Esophagus (tissue), 2 donors: Measurements from ENCODE around the gene DOP1A. TPM values are rescaled to one million over a fixed set of nuclear protein-coding genes. Genes with fewer than 3 reads are reported as not detected.

Source experiments
- H3K27ac ChIP-seq, 2 donors: one replicate each; pipeline ENCODE4 v1.5.1; 2013; ENCODE audit warnings: low read depth in 2 of 2, mild to moderate bottlenecking in 2 of 2, inconsistent platforms in 1 of 2, low read length in 1 of 2, moderate library complexity in 1 of 2
- H3K27me3 ChIP-seq, 2 donors: one replicate each; pipeline ENCODE4 v1.6.1; 2013; ENCODE audit warnings: low read length in 2 of 2, control low read depth in 1 of 2, mild to moderate bottlenecking in 1 of 2; ENCODE audit not compliant: insufficient read depth in 2 of 2, control insufficient read depth in 1 of 2
- H3K36me3 ChIP-seq, 2 donors: one replicate each; pipeline ENCODE4 v1.6.1; 2013; ENCODE audit warnings: low read length in 1 of 2; ENCODE audit not compliant: control insufficient read depth in 2 of 2, insufficient read depth in 2 of 2
- H3K4me1 ChIP-seq, 2 donors: one replicate each; pipeline ENCODE4 v1.6.1; 2013; ENCODE audit warnings: low read length in 1 of 2; ENCODE audit not compliant: control insufficient read depth in 2 of 2, insufficient read depth in 2 of 2
- H3K4me3 ChIP-seq, 2 donors: one replicate each; pipeline ENCODE4 v1.5.1; 2013; ENCODE audit warnings: low read length in 2 of 2, mild to moderate bottlenecking in 2 of 2, low read depth in 1 of 2, moderate library complexity in 1 of 2
- H3K9me3 ChIP-seq, 2 donors: one replicate each; pipeline ENCODE4 v1.6.1; 2013; ENCODE audit warnings: mild to moderate bottlenecking in 2 of 2, low read depth in 1 of 2, low read length in 1 of 2, moderate library complexity in 1 of 2; ENCODE audit not compliant: control insufficient read depth in 2 of 2, insufficient read depth in 1 of 2
- WGBS, 2 donors: extraction: QIAGEN DNeasy Blood & Tissue Kit; methylation state at CpG; one replicate each; pipeline ENCODE4 v1.1.7; 2013; 5-methylcytosine and 5-hydroxymethylcytosine counted together
- polyA plus RNA-seq, 2 donors: library from polyadenylated mRNA; stranded (reverse); fragments of 200-250 nt; gene quantifications; one replicate each; pipeline ENCODE4 v1.2.3, GENCODE V29; 2013
- donor health status: healthy with polysubstance abuse.
- donor health status: Bipolar disorder and iron deficiency.

Gene DOP1A
- polyA plus RNA-seq, 2 donors: 5.8 to 6.0 TPM

- Histone ChIP-seq H3K27me3 (no peaks in the 10 kb centered on the region), H3K9me3 (no peaks in the 10 kb centered on the region), H3K4me1 (no peaks in the 10 kb centered on the region), H3K36me3 (peaks cover 9 to 12% of the 10 kb centered on the region in 2 donors), H3K27ac (no peak overlapping the region), H3K4me3 (no peak overlapping the region)
- 95 to 96% methylated on average over 3 of the region's 3 CpGs for WGBS, 2 donors
These were observed 64.7 kb downstream of the DOP1A start for GRCh38 chr6:83132121-83132520.

DNA sequence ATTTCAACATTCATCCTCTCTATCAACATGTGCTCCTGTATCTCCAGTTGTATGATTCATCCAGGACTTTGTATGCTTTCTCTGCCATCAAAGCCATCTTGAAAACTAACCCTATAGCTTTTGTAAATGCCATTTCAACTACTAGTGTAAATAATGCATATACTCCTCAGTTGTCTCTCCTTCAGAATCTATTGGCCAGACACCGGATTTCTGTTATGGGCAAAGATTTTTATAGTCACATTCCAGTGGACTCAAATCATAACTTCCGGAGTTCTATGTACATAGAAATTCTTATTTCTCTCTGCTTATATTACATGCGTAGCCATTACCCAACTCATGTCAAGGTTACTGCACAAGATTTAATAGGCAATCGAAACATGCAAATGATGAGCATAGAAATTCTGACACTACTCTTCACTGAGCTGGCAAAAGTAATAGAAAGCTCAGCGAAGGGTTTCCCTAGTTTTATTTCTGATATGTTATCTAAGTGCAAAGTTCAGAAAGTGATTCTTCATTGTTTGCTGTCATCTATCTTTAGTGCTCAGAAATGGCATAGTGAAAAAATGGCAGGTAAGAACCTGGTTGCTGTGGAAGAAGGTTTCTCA is 70.7 kb downstream of the DOP1A start:
- Histone ChIP-seq H3K27ac (no peak overlapping the region), H3K27me3 (no peaks in the 10 kb centered on the region), H3K4me1 (no peaks in the 10 kb centered on the region), H3K9me3 (no peaks in the 10 kb centered on the region), H3K36me3 (peaks cover 8 to 10% of the 10 kb centered on the region in 2 donors), H3K4me3 (no peak overlapping the region)
- 96% methylated on average over 5 of the region's 5 CpGs for WGBS, 2 donors

DNA sequence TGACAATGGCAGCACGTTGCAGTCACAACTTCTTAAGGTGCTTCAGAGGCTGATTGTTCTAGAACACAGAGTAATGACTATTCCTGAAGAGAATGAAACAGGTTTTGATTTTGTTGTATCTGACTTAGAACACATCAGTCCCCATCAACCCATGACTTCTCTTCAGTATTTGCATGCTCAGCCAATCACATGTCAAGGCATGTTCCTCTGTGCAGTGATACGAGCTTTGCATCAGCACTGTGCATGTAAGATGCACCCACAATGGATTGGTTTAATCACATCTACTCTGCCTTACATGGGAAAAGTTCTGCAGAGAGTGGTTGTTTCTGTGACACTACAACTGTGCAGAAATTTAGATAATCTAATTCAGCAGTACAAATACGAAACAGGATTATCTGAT is 71.3 kb downstream of the DOP1A start:
- Histone ChIP-seq H3K36me3 (peaks cover 8 to 10% of the 10 kb centered on the region in 2 donors), H3K9me3 (no peaks in the 10 kb centered on the region), H3K4me3 (no peak overlapping the region), H3K27me3 (no peaks in the 10 kb centered on the region), H3K4me1 (no peaks in the 10 kb centered on the region), H3K27ac (no peak overlapping the region)
- 74 to 85% methylated on average over 3 of the region's 3 CpGs for WGBS, 2 donors

GRCh38 chr6:83151114-83151513 is 83.6 kb downstream of the DOP1A start:
- WGBS, 2 donors: 95 to 97% methylated on average over 2 of the region's 2 CpGs
- Histone ChIP-seq H3K4me1 (no peaks in the 10 kb centered on the region), H3K27ac (no peak overlapping the region), H3K27me3 (no peaks in the 10 kb centered on the region), H3K4me3 (no peak overlapping the region), H3K9me3 (no peaks in the 10 kb centered on the region), H3K36me3 (peaks cover 0 to 5% of the 10 kb centered on the region in 2 donors)

DNA sequence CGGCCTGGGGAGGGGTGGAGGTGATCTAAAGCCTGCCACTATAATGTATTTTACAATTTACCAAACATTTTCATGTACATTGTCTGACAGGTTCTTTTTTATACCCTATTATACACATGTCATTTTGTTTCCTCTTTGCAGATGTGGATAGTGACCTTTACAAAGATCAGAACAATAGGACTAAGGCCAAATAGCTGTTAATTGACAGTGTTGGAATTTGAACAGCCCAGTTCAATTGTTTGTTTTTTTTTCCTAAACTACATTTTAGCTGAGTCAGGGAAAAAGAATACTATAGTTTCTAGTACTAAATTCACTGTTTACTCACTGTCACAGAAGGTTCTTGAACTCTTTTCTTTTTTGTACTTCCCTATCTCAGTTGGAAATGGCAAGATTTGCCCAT is 85.4 kb downstream of the DOP1A start:
- no peaks in the 10 kb centered on the region for H3K9me3 ChIP-seq
- peaks cover 3 to 5% of the 10 kb centered on the region in 2 donors for H3K36me3 ChIP-seq
- no peaks in the 10 kb centered on the region for H3K4me1 ChIP-seq
- 90% methylated on average over 1 of the region's 1 CpG for WGBS, 2 donors
- no peaks in the 10 kb centered on the region for H3K27me3 ChIP-seq
- H3K27ac ChIP-seq: no peak overlapping the region
- H3K4me3 ChIP-seq: no peak overlapping the region

- no peaks in the 10 kb centered on the region for H3K4me1 ChIP-seq
- peaks cover 3 to 5% of the 10 kb centered on the region in 2 donors for H3K36me3 ChIP-seq
- H3K9me3 ChIP-seq: no peaks in the 10 kb centered on the region
- H3K4me3 ChIP-seq: no peak overlapping the region
- H3K27me3 ChIP-seq: no peaks in the 10 kb centered on the region
- 89 to 92% methylated on average over 4 of the region's 4 CpGs for WGBS, 2 donors
- no peak overlapping the region for H3K27ac ChIP-seq
These were observed 86.5 kb downstream of the DOP1A start for GRCh38 chr6:83153883-83154521.

GRCh38 chr6:83155794-83156193 is 88.3 kb downstream of the DOP1A start:
- H3K4me3 ChIP-seq: no peak overlapping the region
- no peaks in the 10 kb centered on the region for H3K4me1 ChIP-seq
- no peak overlapping the region for H3K27ac ChIP-seq
- H3K9me3 ChIP-seq: no peaks in the 10 kb centered on the region
- WGBS, 2 donors: 63 to 65% methylated on average over 2 of the region's 2 CpGs
- peaks cover 3 to 8% of the 10 kb centered on the region in 2 donors for H3K36me3 ChIP-seq
- no peaks in the 10 kb centered on the region for H3K27me3 ChIP-seq

DNA sequence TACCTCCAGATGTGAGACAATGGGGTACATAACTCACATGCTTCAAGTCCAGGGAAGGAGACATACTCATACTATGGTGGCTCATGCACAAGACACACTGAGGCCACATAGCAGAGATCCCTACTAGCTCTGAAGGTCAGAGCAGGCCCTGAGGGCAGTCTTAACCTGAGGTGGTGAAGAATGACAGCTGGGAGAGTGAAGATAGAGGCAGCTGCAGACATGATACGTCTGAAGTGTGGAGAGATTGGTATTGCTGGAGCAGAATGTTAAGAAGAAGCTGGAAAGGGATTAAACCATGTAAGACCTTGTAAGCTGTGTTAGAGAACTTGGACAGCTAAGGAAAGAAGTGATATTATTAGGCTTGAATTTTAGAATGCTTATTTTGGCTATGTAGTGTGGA is 92.7 kb downstream of the DOP1A start:
- H3K36me3 ChIP-seq: peaks cover 3 to 5% of the 10 kb centered on the region in 2 donors

GRCh38 chr6:83167726-83168278 is 100.3 kb downstream of the DOP1A start:
- Histone ChIP-seq H3K36me3 (peaks cover 9 to 10% of the 10 kb centered on the region in 2 donors), H3K27me3 (no peaks in the 10 kb centered on the region), H3K27ac (no peak overlapping the region), H3K4me3 (no peak overlapping the region), H3K4me1 (no peaks in the 10 kb centered on the region), H3K9me3 (no peaks in the 10 kb centered on the region)
- 92 to 95% methylated on average over 5 of the region's 5 CpGs for WGBS, 2 donors

More for the DNA sequence above, 92.7 kb downstream of the DOP1A start:
- Histone ChIP-seq H3K4me3 (no peak overlapping the region), H3K4me1 (no peaks in the 10 kb centered on the region), H3K27ac (no peak overlapping the region), H3K27me3 (no peaks in the 10 kb centered on the region), H3K9me3 (no peaks in the 10 kb centered on the region)
- WGBS, 2 donors: 90% methylated on average over 1 of the region's 1 CpG

DNA sequence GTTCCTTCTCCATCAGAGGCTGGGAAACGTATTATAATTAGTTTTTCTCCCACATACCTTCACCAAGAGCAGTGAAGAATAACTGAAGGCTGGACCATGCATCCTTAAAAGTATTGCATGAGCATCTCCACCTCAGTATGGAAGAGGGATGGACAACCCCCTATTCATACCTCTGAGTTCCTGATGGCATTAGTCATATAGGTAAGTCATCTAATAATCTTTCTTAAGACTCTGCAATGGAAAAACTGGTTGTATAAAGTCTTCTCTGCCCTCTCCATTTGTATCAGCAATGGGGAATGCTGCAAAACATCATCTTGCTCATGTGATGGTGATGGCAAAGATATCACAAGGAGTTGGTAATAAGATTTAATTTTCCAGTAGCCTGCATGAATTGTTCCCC is 101.1 kb downstream of the DOP1A start:
- Histone ChIP-seq H3K36me3 (peaks cover 9 to 12% of the 10 kb centered on the region in 2 donors), H3K27me3 (no peaks in the 10 kb centered on the region), H3K9me3 (no peaks in the 10 kb centered on the region), H3K4me3 (no peak overlapping the region), H3K4me1 (no peaks in the 10 kb centered on the region), H3K27ac (no peak overlapping the region)
- WGBS, 2 donors: 90 to 94% methylated on average over 1 of the region's 1 CpG
